Sciatic nerve (tissue), 1 donor: Measurements from ENCODE around the gene MLH1. TPM values are rescaled to one million over a fixed set of nuclear protein-coding genes. Genes with fewer than 3 reads are reported as not detected.

Source experiments
- total RNA-seq: library from RNA; stranded (reverse); fragmentation: NEBNext Ultra II Directional; extraction: Animal tissue kit (Norgen Biotek cat#: 25700); gene quantifications from one replicate; pipeline ENCODE4 v1.2.1, GENCODE V29; 2021
- donor health status: DM: no; HTN: no; CAD: no.

Gene MLH1
- total RNA-seq, 1 donor from 2014 or later: 31.3 TPM

Other genes with a start within 250 kb of the MLH1 start
- gene DCLK3, start 229.0 kb upstream of the MLH1 start, total RNA-seq: 57.7 TPM
- gene TRANK1, start 48.5 kb upstream of the MLH1 start, total RNA-seq: 22.1 TPM
- 30.6 TPM for gene EPM2AIP1, start 387 bp upstream of the MLH1 start, total RNA-seq
- gene LRRFIP2, start 181.1 kb downstream of the MLH1 start, total RNA-seq: 60.1 TPM
- gene GOLGA4, start 249.8 kb downstream of the MLH1 start, total RNA-seq: 97.1 TPM